Cardiac muscle cell (in vitro differentiated cells and primary cell): ENCODE measurements around the gene NPEPL1. TPM values are rescaled to one million over a fixed set of nuclear protein-coding genes. Genes with fewer than 3 reads are reported as not detected.

Experiments
- DNase-seq, 2 donors: peaks; one replicate each; pipeline versions ENCODE4 v3.0.0 to v3.0.0-alpha.2; 2010 to 2017; ENCODE audit warnings: low read depth in 1 of 2, low spot score in 1 of 2
- H3K27ac ChIP-seq: fragments of 200-600 bp; sonication (generic); 2 replicates; pipeline ENCODE4 v1.5.1; 2016
- H3K27me3 ChIP-seq: fragments of 200-600 bp; sonication (generic); 2 replicates; pipeline ENCODE4 v1.6.0; 2016; ENCODE audit warnings: control low read depth
- H3K36me3 ChIP-seq: fragments of 200-600 bp; sonication (generic); 2 replicates; pipeline ENCODE4 v1.5.1; 2016; ENCODE audit warnings: control low read depth
- H3K4me1 ChIP-seq: fragments of 200-600 bp; sonication (generic); 2 replicates; pipeline ENCODE4 v1.8.1; 2017; ENCODE audit warnings: low read depth, mild to moderate bottlenecking, mixed run types
- H3K4me3 ChIP-seq: fragments of 200-600 bp; sonication (generic); 2 replicates; pipeline ENCODE4 v1.5.1; 2016; ENCODE audit warnings: mild to moderate bottlenecking
- H3K9me3 ChIP-seq: fragments of 200-600 bp; sonication (generic); 2 replicates; pipeline ENCODE4 v1.5.1; 2017; ENCODE audit warnings: low read depth, mild to moderate bottlenecking, control low read depth
- CTCF ChIP-seq: IDR thresholded peaks from 2 replicates; pipeline ENCODE4 v1.5.1; 2012; ENCODE audit warnings: low read depth, mild to moderate bottlenecking, low read length
- polyA plus RNA-seq: library from polyadenylated mRNA; unstranded; fragments of >200 nt; fragmentation: Nextera tagmentation; extraction: Ambion mirVana; gene quantifications from 2 replicates; pipeline ENCODE4 v1.2.1, GENCODE V29; 2016
- total RNA-seq: library from RNA; depleted of rRNA; stranded (reverse); fragments of >200 nt; gene quantifications from 2 replicates; pipeline ENCODE4 v1.2.3, GENCODE V29; 2016

The NPEPL1 gene
- total and polyA plus RNA-seq, 2 experiments from 2014 or later: 58.4 to 59.0 TPM

- H3K36me3 ChIP-seq: peaks cover 58% of the 10 kb centered on the region
- DNase-seq: no peak
Observed at GRCh38 chr20:58670102-58670501, 22.5 kb upstream of the NPEPL1 start.

GRCh38 chr20:58670659-58671058 is 21.9 kb upstream of the NPEPL1 start:
- H3K27me3 ChIP-seq: no peaks in the 10 kb centered on the region
- H3K27ac ChIP-seq: no peak overlapping the region
- H3K9me3 ChIP-seq: no peaks in the 10 kb centered on the region
- no peak overlapping the region for H3K4me3 ChIP-seq
- peaks cover 64% of the 10 kb centered on the region for H3K36me3 ChIP-seq
- DNase-seq: no peak
- TF ChIP-seq CTCF: no peak
- H3K4me1 ChIP-seq: no peaks in the 10 kb centered on the region

More at GRCh38 chr20:58670102-58670501, 22.5 kb upstream of the NPEPL1 start:
- H3K27ac ChIP-seq: peak overlapping the region; percentile 28
- H3K4me3 ChIP-seq: no peak overlapping the region
- H3K4me1 ChIP-seq: no peaks in the 10 kb centered on the region
- H3K9me3 ChIP-seq: no peaks in the 10 kb centered on the region
- TF ChIP-seq CTCF: no peak
- H3K27me3 ChIP-seq: no peaks in the 10 kb centered on the region

GRCh38 chr20:58673119-58673518 is 19.5 kb upstream of the NPEPL1 start:
- H3K4me3 ChIP-seq: no peak overlapping the region
- no peak for TF ChIP-seq CTCF
- no peak for DNase-seq
- no peaks in the 10 kb centered on the region for H3K27me3 ChIP-seq
- no peaks in the 10 kb centered on the region for H3K4me1 ChIP-seq
- H3K27ac ChIP-seq: no peak overlapping the region
- no peaks in the 10 kb centered on the region for H3K9me3 ChIP-seq
- H3K36me3 ChIP-seq: peaks cover 68% of the 10 kb centered on the region

GRCh38 chr20:58675146-58675584 is 17.4 kb upstream of the NPEPL1 start:
- H3K27me3 ChIP-seq: no peaks in the 10 kb centered on the region
- no peaks in the 10 kb centered on the region for H3K4me1 ChIP-seq
- peaks cover 53% of the 10 kb centered on the region for H3K36me3 ChIP-seq
- no peaks in the 10 kb centered on the region for H3K9me3 ChIP-seq
- no peak for DNase-seq
- H3K27ac ChIP-seq: no peak overlapping the region
- no peak for TF ChIP-seq CTCF
- no peak overlapping the region for H3K4me3 ChIP-seq

- peaks cover 48% of the 10 kb centered on the region for H3K36me3 ChIP-seq
Observed at GRCh38 chr20:58675641-58676040, 17.0 kb upstream of the NPEPL1 start.

More at GRCh38 chr20:58675641-58676040, 17.0 kb upstream of the NPEPL1 start:
- H3K4me1 ChIP-seq: no peaks in the 10 kb centered on the region
- DNase-seq: no peak
- H3K9me3 ChIP-seq: no peaks in the 10 kb centered on the region
- no peaks in the 10 kb centered on the region for H3K27me3 ChIP-seq
- H3K27ac ChIP-seq: no peak overlapping the region
- no peak for TF ChIP-seq CTCF
- no peak overlapping the region for H3K4me3 ChIP-seq
